ENCODE results near the gene STX2. TPM values are rescaled to one million over a fixed set of nuclear protein-coding genes. Genes with fewer than 3 reads are reported as not detected.

The STX2 gene
- total and polyA plus RNA-seq, 10 of the 15 experiments (the other 5 are each of a cell fraction or from before 2014, with no cell fraction given) = 6.0 to 22.2 (median 10.0) TPM

- Histone ChIP-seq H3K27me3 (replicated peaks in 1 of 2; ENCODE audit: control insufficient read depth in 2 of 2, insufficient read depth in 2 of 2, low read length in 1 of 2) (no peaks in the 10 kb centered on the region), H3K4me2 (ENCODE audit: control insufficient read depth, insufficient read depth) (no peak overlapping the region), H3K79me2 (ENCODE audit: control insufficient read depth, insufficient read depth, low read length) (no peaks in the 10 kb centered on the region), H3K4me3 (no peak overlapping the region), H3K9me3 (replicated peaks; ENCODE audit: control insufficient read depth, insufficient read depth, low read length) (peaks cover 7% of the 10 kb centered on the region; the same call in 2 of the 3 replicates), H3K27ac (ENCODE audit: control insufficient read depth, insufficient read depth) (no peak overlapping the region), H4K20me1 (ENCODE audit: control insufficient read depth, insufficient read depth) (no peaks in the 10 kb centered on the region), H3K9ac (ENCODE audit: control insufficient read depth, insufficient read depth, low read length) (no peak overlapping the region), H2AFZ (ENCODE audit: control insufficient read depth, low read depth, low read length) (no peak overlapping the region), H3K36me3 (ENCODE audit: control insufficient read depth in 2 of 2, insufficient read depth in 2 of 2, low read length in 1 of 2) (no peaks in the 10 kb centered on the region), H3K4me1 (ENCODE audit: control insufficient read depth, insufficient read depth, low read length) (no peaks in the 10 kb centered on the region)
- ChIA-PET SMC1A (ENCODE audit: uncharacterized antibody, unreplicated experiment) (no interaction called here), RAD21 (ENCODE audit: unreplicated experiment) (no interaction called here), POLR2A (no interaction called here), CTCF (interaction anchor here (0.6 kb wide), 1 partner anchor 639 kb away, joined by 3 read pairs; no protein-coding TSS in a partner anchor)
- 2% methylated on average over 9 of the region's 9 CpGs for WGBS (ENCODE audit: insufficient coverage, insufficient replicate concordance, low lambda C conversion rate, missing lambda C conversion rate)
- no peak for FAIRE-seq
- in situ Hi-C loops (cut with MboI) (no loop called here), intact Hi-C loops (cut with micrococcal nuclease; ENCODE audit: unreplicated experiment) (no loop called here)
- no peak for DNase-seq (ENCODE audit: low read depth, low spot score)
- TF ChIP-seq JUNB (IDR thresholded peaks at IDR 0.05) = peak; percentile 60
- TF ChIP-seq POLR2AphosphoS5 (IDR thresholded peaks at IDR 0.05; ENCODE audit: low read length) = no peak
- TF ChIP-seq IKZF2 (IDR thresholded peaks at IDR 0.05) = no peak
- TF ChIP-seq MAX (IDR thresholded peaks at IDR 0.05; ENCODE audit: low read depth, low read length) = no peak
- no peak for TF ChIP-seq FOS (IDR thresholded peaks at IDR 0.05; ENCODE audit: borderline replicate concordance, extremely low read depth, insufficient read length)
- TF ChIP-seq RUNX3 (IDR thresholded peaks at IDR 0.05; ENCODE audit: low read length) = peak; percentile 39; the same call in 1 of the 2 replicates
- no TSS peak for BruUV-seq (replicated peaks)
- ATAC-seq = peak; percentile 70
Observed at GRCh38 chr12:130768120-130768519, 70.9 kb downstream of the STX2 start.

- FAIRE-seq (no peak), DNase-seq (ENCODE audit: low read depth, low spot score) (no peak), ATAC-seq (no peak)
- peaks cover 7% of the 10 kb centered on the region; the same call in 2 of the 3 replicates for H3K9me3 ChIP-seq (replicated peaks; ENCODE audit: control insufficient read depth, insufficient read depth, low read length)
- TF ChIP-seq SIX5 (IDR thresholded peaks at IDR 0.05; ENCODE audit: low read depth, low read length, severe bottlenecking) (no peak), HDAC2 (IDR thresholded peaks at IDR 0.05) (no peak), BCL3 (IDR thresholded peaks at IDR 0.05; ENCODE audit: borderline replicate concordance, insufficient read depth, low read depth, low read length, poor library complexity, severe bottlenecking) (no peak), MXI1 (IDR thresholded peaks at IDR 0.05; ENCODE audit: low read depth, low read length) (no peak), CREM (IDR thresholded peaks at IDR 0.05; ENCODE audit: low read depth) (no peak), ZNF24 (IDR thresholded peaks at IDR 0.05) (no peak), IRF3 (IDR thresholded peaks at IDR 0.05) (no peak), CREB1 (IDR thresholded peaks at IDR 0.05; ENCODE audit: low read depth) (no peak), IKZF2 (IDR thresholded peaks at IDR 0.05) (no peak), ZNF274 (IDR thresholded peaks at IDR 0.05; ENCODE audit: insufficient read depth, insufficient read length) (no peak)
- H3K79me2 ChIP-seq (ENCODE audit: control insufficient read depth, insufficient read depth, low read length) = no peaks in the 10 kb centered on the region
- H4K20me1 ChIP-seq (ENCODE audit: control insufficient read depth, insufficient read depth) = no peaks in the 10 kb centered on the region
- 0% methylated on average over 2 of the region's 2 CpGs for WGBS (ENCODE audit: insufficient coverage, insufficient replicate concordance, low lambda C conversion rate, missing lambda C conversion rate)
- H3K9ac ChIP-seq (ENCODE audit: control insufficient read depth, insufficient read depth, low read length) = no peak overlapping the region
- BruUV-seq (replicated peaks) = no TSS peak
- no peaks in the 10 kb centered on the region for H3K36me3 ChIP-seq (ENCODE audit: control insufficient read depth in 2 of 2, insufficient read depth in 2 of 2, low read length in 1 of 2)
- no peaks in the 10 kb centered on the region; the same call in 1 of the 2 replicates for H3K4me1 ChIP-seq (ENCODE audit: control insufficient read depth, insufficient read depth, low read length)
- H3K27ac ChIP-seq (ENCODE audit: control insufficient read depth, insufficient read depth) = no peak overlapping the region
- H3K4me3 ChIP-seq = no peak overlapping the region
- no peak overlapping the region for H2AFZ ChIP-seq (ENCODE audit: control insufficient read depth, low read depth, low read length)
- in situ Hi-C loops (cut with MboI) = no loop called here
- intact Hi-C loops (cut with micrococcal nuclease; ENCODE audit: unreplicated experiment) = no loop called here
- POLR2A ChIA-PET = interaction anchor here (0.6 kb wide), 1 partner anchor 142 kb away, joined by 9 read pairs; no protein-coding TSS in a partner anchor
- RAD21 ChIA-PET (ENCODE audit: unreplicated experiment) = no interaction called here
- CTCF ChIA-PET = no interaction called here
- no peaks in the 10 kb centered on the region; a peak in 1 of 4 replicates for H3K27me3 ChIP-seq (replicated peaks in 1 of 2; ENCODE audit: control insufficient read depth in 2 of 2, insufficient read depth in 2 of 2, low read length in 1 of 2)
- SMC1A ChIA-PET (ENCODE audit: uncharacterized antibody, unreplicated experiment) = interaction anchor here (1.2 kb wide), 1 partner anchor 28 kb away, joined by 3 read pairs; no protein-coding TSS in a partner anchor
- no peak overlapping the region for H3K4me2 ChIP-seq (ENCODE audit: control insufficient read depth, insufficient read depth)
Observed at GRCh38 chr12:130766470-130766869, 72.6 kb downstream of the STX2 start.

Measured in GM12878 (cell line).